Calu3 (cell line): ENCODE measurements around the gene GPS1. TPM values are rescaled to one million over a fixed set of nuclear protein-coding genes. Genes with fewer than 3 reads are reported as not detected.

Experiments used
- BruUV-seq: library from RNA; stranded (reverse); fragments of 400-500 nt; replicated peaks from 2 replicates; lab custom pipeline; 2021; lab: Mats Ljungman, UMichigan
- CTCF ChIA-PET: fragments of 300-600 bp; sonication (Branson Sonifier 250); formaldehyde crosslinking; loops from one replicate; lab custom pipeline; 2022; ENCODE audit warnings: antibody characterized with exemption; lab: Charles Lee
- DNase-seq: peaks from one replicate; pipeline ENCODE4 v3.0.0; 2022
- H3K27ac Mint-ChIP-seq: one replicate; pipeline ENCODE4 v1.8.0; 2022; ENCODE audit warnings: mixed read lengths; ENCODE audit not compliant: unreplicated experiment
- H3K27me3 Mint-ChIP-seq: one replicate; pipeline ENCODE4 v1.8.0; 2022; ENCODE audit warnings: mixed read lengths; ENCODE audit not compliant: unreplicated experiment
- H3K36me3 Mint-ChIP-seq: one replicate; pipeline ENCODE4 v1.8.0; 2022; ENCODE audit warnings: mild to moderate bottlenecking, moderate library complexity, mixed read lengths; ENCODE audit not compliant: insufficient read depth, unreplicated experiment
- H3K4me1 Mint-ChIP-seq: one replicate; pipeline ENCODE4 v1.8.0; 2022; ENCODE audit warnings: mild to moderate bottlenecking, low read depth, mixed read lengths; ENCODE audit not compliant: unreplicated experiment
- H3K4me3 Mint-ChIP-seq: one replicate; pipeline ENCODE4 v1.8.0; 2022; ENCODE audit warnings: mild to moderate bottlenecking, low read depth, moderate library complexity, mixed read lengths; ENCODE audit not compliant: unreplicated experiment
- H3K9me3 Mint-ChIP-seq: one replicate; pipeline ENCODE4 v1.8.0; 2022; ENCODE audit warnings: low read depth, mixed read lengths; ENCODE audit not compliant: unreplicated experiment
- intact Hi-C: fragments of 100-400 bp; cut with micrococcal nuclease; formaldehyde crosslinking; loops from one replicate; pipeline ENCODE4 v1.10.0; 2022; ENCODE audit not compliant: unreplicated experiment
- total RNA-seq: library from RNA; stranded (reverse); gene quantifications from 2 replicates; pipeline ENCODE4 v1.2.3, GENCODE V29; 2022
- TF ChIP-seq, protein P1 (sequence below): fragments of 200-600 bp; IDR thresholded peaks from one replicate; pipeline ENCODE4 v1.8.0; 2022; ENCODE audit warnings: antibody characterized with exemption; ENCODE audit not compliant: unreplicated experiment

GPS1 gene
- total RNA-seq, 1 experiment from 2014 or later = 114 TPM

DNA sequence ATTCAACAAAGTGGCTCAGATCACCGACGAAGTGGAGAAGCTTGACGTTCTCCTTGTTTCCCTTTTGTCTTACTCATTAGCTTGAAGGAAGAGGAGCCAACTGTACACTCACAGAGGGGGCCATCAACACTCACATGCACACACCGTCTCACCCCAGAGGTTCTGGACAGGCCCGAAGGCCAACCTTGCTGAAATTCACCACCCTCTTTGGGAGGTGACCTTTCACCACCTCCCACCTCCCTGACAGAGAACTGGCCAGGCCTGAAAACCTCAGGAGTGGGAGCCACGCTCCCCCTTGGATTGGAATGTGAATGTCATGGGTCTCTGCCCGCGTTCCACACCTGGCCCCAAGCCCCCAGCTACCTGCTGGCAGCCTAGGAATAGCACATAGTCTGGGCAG lies 16.2 kb upstream of the GPS1 start:
- CTCF ChIA-PET = interaction anchor here (0.6 kb wide), 1 partner anchor 31 kb away, joined by 3 read pairs; no protein-coding TSS in a partner anchor
- Mint-ChIP-seq H3K9me3 (no peaks in the 10 kb centered on the region), H3K27me3 (no peaks in the 10 kb centered on the region), H3K4me3 (peak overlapping the region; percentile 86), H3K27ac (no peak overlapping the region), H3K4me1 (peaks cover 7% of the 10 kb centered on the region), H3K36me3 (peaks cover 30% of the 10 kb centered on the region)
- BruUV-seq = no TSS peak
- TF ChIP-seq, protein P1, sequence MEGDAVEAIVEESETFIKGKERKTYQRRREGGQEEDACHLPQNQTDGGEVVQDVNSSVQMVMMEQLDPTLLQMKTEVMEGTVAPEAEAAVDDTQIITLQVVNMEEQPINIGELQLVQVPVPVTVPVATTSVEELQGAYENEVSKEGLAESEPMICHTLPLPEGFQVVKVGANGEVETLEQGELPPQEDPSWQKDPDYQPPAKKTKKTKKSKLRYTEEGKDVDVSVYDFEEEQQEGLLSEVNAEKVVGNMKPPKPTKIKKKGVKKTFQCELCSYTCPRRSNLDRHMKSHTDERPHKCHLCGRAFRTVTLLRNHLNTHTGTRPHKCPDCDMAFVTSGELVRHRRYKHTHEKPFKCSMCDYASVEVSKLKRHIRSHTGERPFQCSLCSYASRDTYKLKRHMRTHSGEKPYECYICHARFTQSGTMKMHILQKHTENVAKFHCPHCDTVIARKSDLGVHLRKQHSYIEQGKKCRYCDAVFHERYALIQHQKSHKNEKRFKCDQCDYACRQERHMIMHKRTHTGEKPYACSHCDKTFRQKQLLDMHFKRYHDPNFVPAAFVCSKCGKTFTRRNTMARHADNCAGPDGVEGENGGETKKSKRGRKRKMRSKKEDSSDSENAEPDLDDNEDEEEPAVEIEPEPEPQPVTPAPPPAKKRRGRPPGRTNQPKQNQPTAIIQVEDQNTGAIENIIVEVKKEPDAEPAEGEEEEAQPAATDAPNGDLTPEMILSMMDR = no peak
- no peak for DNase-seq
- intact Hi-C loops = no loop called here

DNA sequence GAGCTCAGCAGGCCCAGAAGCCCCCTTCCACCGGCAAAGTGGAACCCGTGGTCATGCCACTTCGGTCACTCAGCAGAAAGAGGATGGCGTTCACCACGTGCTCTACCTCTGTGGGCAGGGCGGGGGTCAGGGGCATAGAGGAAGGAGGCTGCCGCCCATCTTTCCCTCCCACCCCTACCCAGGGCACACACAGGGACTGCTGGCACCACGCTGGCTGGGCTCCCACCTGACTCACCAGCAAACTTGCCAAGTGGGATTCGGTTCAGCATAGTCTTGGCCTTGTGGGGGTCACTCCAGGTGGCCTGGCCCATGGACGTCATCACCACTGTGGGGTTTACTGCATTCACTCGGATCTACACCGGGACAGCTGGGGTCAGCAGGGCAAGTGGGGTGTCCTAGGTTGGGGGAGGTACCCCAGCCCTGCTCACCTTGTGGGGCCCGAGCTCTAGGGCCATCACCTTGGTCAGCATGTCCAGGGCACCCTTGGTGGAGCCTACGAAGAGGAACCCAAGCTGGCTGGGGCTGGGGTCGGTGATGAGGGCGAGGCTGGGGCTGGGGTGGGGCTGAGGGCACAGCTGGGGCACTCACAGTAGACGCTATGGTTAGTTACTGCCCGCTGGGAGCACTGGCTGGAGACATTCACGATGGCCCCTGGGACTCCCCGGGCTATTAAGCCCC lies 15.6 kb upstream of the GPS1 start:
- no peak for DNase-seq
- Mint-ChIP-seq H3K4me1 (peaks cover 7% of the 10 kb centered on the region), H3K9me3 (no peaks in the 10 kb centered on the region), H3K4me3 (peak overlapping the region; percentile 86), H3K36me3 (peaks cover 30% of the 10 kb centered on the region), H3K27me3 (no peaks in the 10 kb centered on the region), H3K27ac (no peak overlapping the region)
- TF ChIP-seq, protein P1 = no peak
- intact Hi-C loops = no loop called here
- CTCF ChIA-PET = interaction anchor here (0.8 kb wide), 1 partner anchor 31 kb away, joined by 3 read pairs; no protein-coding TSS in a partner anchor
- BruUV-seq = TSS peak; percentile 84

DNA sequence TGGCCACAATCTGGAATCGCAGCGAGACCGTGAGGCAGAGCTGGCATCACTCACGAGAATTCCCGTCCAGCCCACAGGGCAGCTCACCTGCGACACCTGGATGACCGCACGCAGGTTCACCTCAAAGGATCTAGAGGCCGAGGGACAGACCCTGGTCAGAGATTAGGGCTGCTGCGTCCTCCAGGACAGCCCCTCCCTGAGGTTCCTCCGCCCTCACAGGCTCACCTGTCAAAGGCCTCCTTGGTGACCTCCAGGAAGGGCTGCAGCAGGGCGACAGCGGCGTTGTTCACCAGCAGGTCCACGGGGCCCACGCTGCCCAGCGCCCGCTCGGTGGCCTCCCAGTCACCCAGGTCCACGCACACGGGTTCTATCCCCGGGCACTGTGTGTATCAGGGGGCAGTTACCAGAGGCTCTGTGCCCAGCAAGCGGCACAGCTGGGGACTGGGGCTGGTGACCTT lies 15.0 kb upstream of the GPS1 start:
- Mint-ChIP-seq H3K27ac (no peak overlapping the region), H3K4me1 (peaks cover 7% of the 10 kb centered on the region), H3K27me3 (no peaks in the 10 kb centered on the region), H3K4me3 (peak overlapping the region; percentile 86), H3K36me3 (peaks cover 30% of the 10 kb centered on the region), H3K9me3 (no peaks in the 10 kb centered on the region)
- TF ChIP-seq, protein P1 = no peak
- intact Hi-C loops = no loop called here
- no peak for DNase-seq
- CTCF ChIA-PET = interaction anchor here (0.8 kb wide), 1 partner anchor 30 kb away, joined by 3 read pairs; no protein-coding TSS in a partner anchor
- BruUV-seq = no TSS peak

DNA sequence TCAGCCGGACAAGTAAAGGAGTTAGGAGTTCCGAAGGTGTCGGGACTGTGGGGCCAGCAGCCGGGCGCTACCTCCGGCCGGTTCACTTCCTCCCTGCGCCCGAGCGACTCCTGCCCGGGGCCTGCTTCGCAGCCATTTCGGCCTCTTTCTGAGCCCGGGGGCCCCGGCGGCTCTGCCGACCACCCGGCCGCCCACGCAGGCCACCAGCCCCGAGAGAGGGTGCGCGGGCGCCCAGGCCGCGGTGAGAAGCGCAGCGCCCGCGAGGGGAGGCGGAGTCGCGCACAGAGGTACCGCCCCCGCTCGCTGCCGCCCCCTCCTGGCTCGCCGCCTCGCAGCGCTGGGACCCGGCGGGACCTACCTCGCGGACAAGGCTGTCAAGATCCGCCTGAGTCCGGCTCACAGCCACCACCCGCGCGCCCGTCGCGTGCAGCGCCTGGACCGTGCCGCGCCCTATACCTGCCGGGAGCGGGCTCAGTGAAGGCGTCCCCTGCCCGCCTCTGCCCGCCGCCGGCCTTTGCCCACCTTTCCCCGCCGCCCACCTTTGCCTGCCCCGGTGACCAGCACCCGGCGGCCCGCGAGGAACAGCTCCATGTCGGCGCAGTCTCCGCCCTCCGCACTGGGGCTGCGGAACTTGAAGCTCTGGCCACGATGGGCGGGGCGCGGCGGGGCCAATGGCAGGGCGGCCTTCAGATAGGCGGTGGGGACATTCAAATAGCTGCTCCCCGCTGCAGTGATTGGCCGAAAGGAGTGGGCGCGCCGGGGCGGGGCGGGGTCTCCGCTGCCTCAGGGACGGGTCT lies 14.4 kb upstream of the GPS1 start, which contains the start of gene DCXR:
Gene DCXR (minus strand): TSS at position 606 of the 797 bp plus-strand sequence. CDS start 15 bp downstream, at position 591.
- intact Hi-C loops = no loop called here
- CTCF ChIA-PET = interaction anchor here (0.6 to 1.4 kb wide), 9 partner anchors 13 to 219 kb away, joined by 3 to 24 read pairs (median 4); partner anchors contain the start of genes CENPX, GPS1, LRRC45 and RFNG
- BruUV-seq = no TSS peak
- peak; percentile 98 for DNase-seq
- Mint-ChIP-seq H3K9me3 (no peaks in the 10 kb centered on the region), H3K27me3 (no peaks in the 10 kb centered on the region), H3K4me1 (peaks cover 7% of the 10 kb centered on the region), H3K36me3 (peaks cover 26% of the 10 kb centered on the region), H3K27ac (peak within 1 kb of the TSS; percentile 31), H3K4me3 (peak within 1 kb of the TSS; percentile 86)
- TF ChIP-seq, protein P1 = peak; percentile 84
